Adipocyte (in vitro differentiated cells): ENCODE measurements around the gene COL4A1.

Experiments used
- DNase-seq: peaks from one replicate; pipeline ENCODE4 v3.0.0-alpha.2; 2015; ENCODE audit warnings: low read depth
- H3K27me3 ChIP-seq: replicated peaks from 2 replicates; pipeline ENCODE4 v1.7.0; 2013; ENCODE audit warnings: mild to moderate bottlenecking, low read length, moderate library complexity; ENCODE audit not compliant: control insufficient read depth, insufficient read depth
- H3K36me3 ChIP-seq: 2 replicates; pipeline ENCODE4 v1.7.0; 2013; ENCODE audit warnings: low read length, mild to moderate bottlenecking, moderate library complexity; ENCODE audit not compliant: control insufficient read depth, insufficient read depth, severe bottlenecking
- H3K4me1 ChIP-seq: 2 replicates; pipeline ENCODE4 v1.7.0; 2013; ENCODE audit warnings: mild to moderate bottlenecking, low read length, moderate library complexity; ENCODE audit not compliant: control insufficient read depth, insufficient read depth
- H3K4me3 ChIP-seq: 2 replicates; pipeline ENCODE4 v1.7.0; 2013; ENCODE audit warnings: mild to moderate bottlenecking, low read length, moderate library complexity
- H3K9ac ChIP-seq: 2 replicates; pipeline ENCODE4 v1.7.0; 2013; ENCODE audit warnings: mild to moderate bottlenecking, low read length, moderate library complexity
- H3K9me3 ChIP-seq: 2 replicates; pipeline ENCODE4 v1.7.0; 2013; ENCODE audit warnings: mild to moderate bottlenecking, low read length, moderate library complexity; ENCODE audit not compliant: control insufficient read depth

Gene COL4A1

DNA sequence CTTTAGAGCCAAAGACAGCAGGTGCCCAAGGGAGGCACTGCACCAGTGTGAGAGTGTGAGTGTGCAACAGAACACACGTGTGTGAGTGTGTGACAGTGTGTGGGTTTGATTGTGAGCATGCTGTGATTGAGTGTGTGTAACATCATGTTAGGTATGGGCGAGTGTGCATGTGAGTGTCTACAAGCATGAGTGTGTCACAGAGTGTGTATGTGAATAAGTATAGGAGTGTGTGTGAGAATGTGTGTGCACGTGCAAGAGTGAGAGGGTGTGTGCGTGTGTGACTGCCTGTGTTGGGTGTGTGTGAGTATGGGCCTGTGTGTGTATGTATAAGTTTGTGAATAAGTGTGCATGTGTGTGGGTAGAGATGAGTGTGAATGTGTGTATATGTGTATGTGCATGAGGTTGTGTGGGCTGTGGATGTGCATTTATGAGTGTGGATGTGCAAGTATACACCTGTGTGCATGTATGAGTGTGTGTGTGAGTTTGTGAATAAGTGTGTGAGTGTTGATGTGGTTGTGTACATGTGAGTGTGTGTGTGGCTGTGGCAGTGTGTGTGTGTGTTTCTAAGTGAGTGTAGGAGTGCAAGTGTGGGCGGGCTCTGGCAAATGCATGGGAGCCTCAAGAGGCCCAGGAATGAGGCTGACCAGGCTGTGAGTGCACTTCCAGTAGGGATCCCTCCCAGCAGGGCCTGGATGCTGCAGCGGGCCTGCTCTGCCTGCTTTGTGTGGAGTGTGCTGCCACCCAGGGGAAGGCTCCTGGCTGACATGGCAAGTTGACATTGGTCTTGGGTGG lies 198.4 kb downstream of the COL4A1 start:
- Histone ChIP-seq H3K4me3 (no peak overlapping the region), H3K27me3 (no peaks in the 10 kb centered on the region), H3K9me3 (no peaks in the 10 kb centered on the region), H3K4me1 (peaks cover 39% of the 10 kb centered on the region), H3K9ac (peak overlapping the region; percentile 78), H3K36me3 (no peaks in the 10 kb centered on the region)
- peak; percentile 92 for DNase-seq

DNA sequence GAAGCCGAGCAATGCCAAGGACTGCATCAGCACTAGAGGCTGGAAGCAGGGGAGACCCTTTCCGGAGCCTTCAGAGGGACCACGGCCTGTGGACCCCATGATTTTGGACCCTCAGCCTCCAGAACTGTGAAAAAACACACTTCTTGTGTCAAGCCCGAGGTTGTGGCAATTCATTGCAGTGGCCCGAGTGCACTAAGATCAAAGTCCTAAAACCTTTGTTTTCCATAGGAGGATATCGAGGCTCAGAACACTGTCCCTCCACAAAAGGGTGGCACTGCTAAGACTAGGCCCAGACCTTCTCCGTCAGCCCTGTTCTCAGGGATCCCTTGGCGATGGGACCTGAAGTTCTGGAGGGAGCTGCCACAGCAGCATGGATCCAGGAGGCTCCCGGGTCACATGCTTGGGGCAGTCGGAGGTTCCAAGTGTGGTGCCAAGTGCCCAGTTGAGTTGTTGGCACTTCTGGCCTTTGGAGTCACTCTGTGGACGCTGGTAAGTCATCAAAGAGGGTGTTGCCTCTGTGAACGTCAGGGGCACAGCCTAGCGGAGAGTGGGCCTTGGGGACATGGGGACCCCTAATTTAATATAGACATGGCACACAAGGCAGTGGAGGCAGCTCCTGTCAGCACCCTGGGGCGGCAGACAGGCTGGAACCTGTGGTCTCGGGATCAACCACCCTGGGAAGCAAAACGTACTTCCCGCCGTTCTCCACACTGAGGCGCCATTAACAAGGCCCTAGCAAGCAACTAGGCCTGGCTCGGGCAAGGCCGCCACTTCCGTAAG lies 199.2 kb downstream of the COL4A1 start:
- H3K9ac ChIP-seq, result no peak overlapping the region
- H3K4me3 ChIP-seq, result no peak overlapping the region
- no peak for DNase-seq
- peaks cover 41% of the 10 kb centered on the region for H3K4me1 ChIP-seq
- no peaks in the 10 kb centered on the region for H3K9me3 ChIP-seq
- no peaks in the 10 kb centered on the region for H3K36me3 ChIP-seq
- no peaks in the 10 kb centered on the region for H3K27me3 ChIP-seq

DNA sequence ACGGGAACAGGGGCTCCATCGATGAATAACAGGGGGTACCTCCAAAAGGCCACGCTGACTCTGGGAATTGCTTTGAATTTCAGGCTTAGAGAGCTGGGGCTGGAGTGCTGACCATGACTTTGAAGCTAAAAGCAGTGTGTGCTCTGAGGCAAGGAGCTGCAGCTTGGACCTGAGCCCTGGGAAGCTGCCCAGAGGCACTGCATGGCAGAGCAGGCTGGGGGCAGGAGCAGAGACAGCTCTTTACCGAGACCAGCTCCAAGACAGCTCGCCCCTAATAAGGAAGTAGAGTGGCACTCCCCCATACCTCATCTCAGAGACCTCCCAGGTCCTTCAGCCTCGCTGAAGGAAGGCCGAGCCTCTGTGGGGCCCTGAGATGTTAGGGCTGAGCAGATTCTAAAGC lies 200.2 kb downstream of the COL4A1 start:
- DNase-seq, result peak; percentile 61
- Histone ChIP-seq H3K4me3 (no peak overlapping the region), H3K4me1 (peaks cover 46% of the 10 kb centered on the region), H3K27me3 (no peaks in the 10 kb centered on the region), H3K36me3 (no peaks in the 10 kb centered on the region), H3K9me3 (peaks cover 6% of the 10 kb centered on the region), H3K9ac (peak overlapping the region; percentile 47)

DNA sequence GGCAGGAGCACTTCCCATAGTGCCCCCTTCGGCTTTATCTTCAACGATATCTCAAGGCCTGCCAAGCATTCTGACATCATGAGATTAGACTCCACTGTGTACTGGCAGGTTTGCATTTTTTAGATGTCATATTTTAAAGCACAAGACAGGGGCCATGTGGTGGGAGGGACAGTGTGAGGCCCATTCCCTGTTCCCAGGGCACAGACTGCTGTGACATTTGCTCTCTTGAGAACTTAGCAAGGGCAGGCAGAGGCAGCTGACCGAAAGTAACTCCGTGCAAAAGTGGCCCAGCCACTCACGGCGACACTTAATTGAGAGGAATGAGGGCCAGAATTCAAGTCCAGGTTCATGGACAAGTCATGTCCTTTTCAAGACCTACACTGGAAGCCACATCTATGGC lies 201.8 kb downstream of the COL4A1 start:
- Histone ChIP-seq H3K9ac (no peak overlapping the region), H3K4me3 (no peak overlapping the region), H3K27me3 (no peaks in the 10 kb centered on the region), H3K36me3 (no peaks in the 10 kb centered on the region), H3K4me1 (peaks cover 42% of the 10 kb centered on the region), H3K9me3 (peaks cover 12% of the 10 kb centered on the region)
- DNase-seq, result no peak

DNA sequence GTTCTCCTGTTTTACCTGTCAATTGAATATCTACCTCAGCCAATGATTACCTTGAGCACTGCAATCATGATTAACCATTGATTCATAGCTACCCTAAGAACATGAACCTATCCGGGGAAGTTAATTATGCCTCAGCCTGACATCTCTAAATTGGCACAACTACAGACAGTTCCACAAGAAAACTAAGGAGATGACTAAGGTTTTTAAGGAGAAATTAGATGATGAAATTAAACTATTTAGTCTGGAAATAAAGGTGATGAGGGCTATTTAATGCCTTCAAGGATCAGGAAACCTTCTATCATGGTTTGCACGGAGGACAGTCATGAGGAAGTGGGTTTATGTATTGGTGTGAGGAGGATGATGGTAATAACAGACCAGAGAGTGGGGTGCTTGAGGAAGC lies 203.4 kb downstream of the COL4A1 start:
- Histone ChIP-seq H3K4me1 (peaks cover 31% of the 10 kb centered on the region), H3K9ac (peak overlapping the region; percentile 20), H3K36me3 (no peaks in the 10 kb centered on the region), H3K9me3 (peaks cover 26% of the 10 kb centered on the region), H3K4me3 (peak overlapping the region; percentile 49), H3K27me3 (no peaks in the 10 kb centered on the region)
- no peak for DNase-seq

DNA sequence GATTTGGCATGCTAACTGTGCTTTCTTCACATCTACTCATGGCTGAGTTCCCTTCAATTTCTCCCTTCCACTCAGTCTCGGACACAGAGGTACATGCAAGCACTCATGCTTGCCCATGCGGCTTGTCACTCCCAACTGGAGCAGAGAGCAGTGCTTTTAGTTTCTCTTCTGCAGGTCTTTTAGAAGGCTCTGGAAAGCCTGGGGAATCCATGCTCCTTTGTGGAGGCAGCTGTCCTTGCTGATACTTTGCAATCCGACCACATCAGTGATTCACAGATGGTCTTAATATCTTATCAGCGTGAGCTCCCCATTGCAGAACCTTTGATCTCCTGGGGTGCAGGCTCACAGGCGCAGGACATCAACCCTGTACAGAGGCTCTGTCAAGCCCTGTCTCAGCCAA lies 203.9 kb downstream of the COL4A1 start:
- peak overlapping the region; percentile 49 for H3K4me3 ChIP-seq
- H3K9me3 ChIP-seq, result peaks cover 29% of the 10 kb centered on the region
- H3K9ac ChIP-seq, result peak overlapping the region; percentile 20
- H3K27me3 ChIP-seq, result no peaks in the 10 kb centered on the region
- peaks cover 29% of the 10 kb centered on the region for H3K4me1 ChIP-seq
- no peaks in the 10 kb centered on the region for H3K36me3 ChIP-seq
- DNase-seq, result no peak

DNA sequence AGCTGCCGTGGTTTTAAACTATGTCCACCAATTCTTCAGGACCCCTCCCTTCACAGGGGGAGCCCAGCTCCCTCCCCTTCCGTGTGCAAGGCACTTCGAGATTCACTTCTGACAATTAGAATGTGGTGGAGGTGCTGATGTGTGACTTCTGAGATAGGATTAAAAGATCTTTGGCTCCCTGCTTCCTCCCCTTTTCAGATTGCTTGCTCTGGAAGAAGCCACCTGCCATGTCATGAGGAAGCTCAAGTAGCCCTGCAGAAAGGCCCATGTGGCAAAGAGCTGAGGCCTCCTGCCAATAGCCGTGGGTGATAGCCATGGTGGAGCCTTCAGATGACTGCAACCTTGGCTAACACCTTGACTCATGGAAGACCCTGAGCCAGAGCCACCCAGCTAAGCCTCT lies 204.9 kb downstream of the COL4A1 start:
- Histone ChIP-seq H3K9me3 (peaks cover 29% of the 10 kb centered on the region), H3K4me1 (peaks cover 27% of the 10 kb centered on the region), H3K27me3 (no peaks in the 10 kb centered on the region), H3K4me3 (peak overlapping the region; percentile 10), H3K9ac (no peak overlapping the region), H3K36me3 (no peaks in the 10 kb centered on the region)
- no peak for DNase-seq

DNA sequence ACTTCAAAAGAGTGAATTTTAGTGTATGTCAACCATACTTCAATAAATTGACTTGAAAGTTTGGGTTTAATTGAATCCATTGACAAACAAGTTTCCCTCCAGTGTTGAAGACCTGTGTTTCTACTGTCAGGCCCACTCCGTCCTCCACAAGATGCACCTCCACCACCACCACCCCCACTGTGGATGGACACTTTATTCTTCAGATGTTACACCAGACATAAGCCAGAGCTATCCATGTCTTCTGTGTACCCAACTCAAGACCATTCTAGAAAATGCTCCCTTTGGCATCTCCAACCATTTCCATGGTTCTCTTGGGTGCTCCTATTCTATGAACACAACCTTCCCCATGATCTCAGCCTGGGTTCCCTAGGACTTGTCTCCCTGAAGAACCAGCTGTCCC lies 207.0 kb downstream of the COL4A1 start:
- Histone ChIP-seq H3K36me3 (no peaks in the 10 kb centered on the region), H3K9me3 (peaks cover 29% of the 10 kb centered on the region), H3K4me3 (no peak overlapping the region), H3K27me3 (no peaks in the 10 kb centered on the region), H3K4me1 (peaks cover 21% of the 10 kb centered on the region), H3K9ac (no peak overlapping the region)
- DNase-seq, result no peak
